Kidney epithelial cell (primary cell): ENCODE results near the gene GMCL2. TPM values are rescaled to one million over a fixed set of nuclear protein-coding genes. Genes with fewer than 3 reads are reported as not detected.

Source experiments
- DNase-seq: peaks from one replicate; pipeline ENCODE4 v3.0.0-alpha.2; 2010; ENCODE audit warnings: low read depth
- H3K27me3 ChIP-seq: 2 replicates; pipeline ENCODE4 v1.6.0; 2011; ENCODE audit warnings: low read length; ENCODE audit not compliant: control insufficient read depth, insufficient read depth
- H3K36me3 ChIP-seq: 2 replicates; pipeline ENCODE4 v1.5.1; 2011; ENCODE audit warnings: low read length; ENCODE audit not compliant: control insufficient read depth, insufficient read depth
- H3K4me3 ChIP-seq: 2 replicates; pipeline ENCODE4 v1.5.1; 2011; ENCODE audit warnings: low read depth, mild to moderate bottlenecking, control low read depth, low read length
- total RNA-seq: library from RNA; depleted of rRNA; stranded (reverse); fragments of >200 nt; gene quantifications from 2 replicates; pipeline ENCODE4 v1.2.3, GENCODE V29; 2015
- TF ChIP-seq, protein P1 (sequence below): IDR thresholded peaks from 2 replicates; pipeline ENCODE4 v1.5.1; 2011; ENCODE audit warnings: mild to moderate bottlenecking, moderate library complexity, low read length, control low read depth, inconsistent platforms; ENCODE audit not compliant: insufficient read depth, poor library complexity, severe bottlenecking

The GMCL2 gene, protein sequence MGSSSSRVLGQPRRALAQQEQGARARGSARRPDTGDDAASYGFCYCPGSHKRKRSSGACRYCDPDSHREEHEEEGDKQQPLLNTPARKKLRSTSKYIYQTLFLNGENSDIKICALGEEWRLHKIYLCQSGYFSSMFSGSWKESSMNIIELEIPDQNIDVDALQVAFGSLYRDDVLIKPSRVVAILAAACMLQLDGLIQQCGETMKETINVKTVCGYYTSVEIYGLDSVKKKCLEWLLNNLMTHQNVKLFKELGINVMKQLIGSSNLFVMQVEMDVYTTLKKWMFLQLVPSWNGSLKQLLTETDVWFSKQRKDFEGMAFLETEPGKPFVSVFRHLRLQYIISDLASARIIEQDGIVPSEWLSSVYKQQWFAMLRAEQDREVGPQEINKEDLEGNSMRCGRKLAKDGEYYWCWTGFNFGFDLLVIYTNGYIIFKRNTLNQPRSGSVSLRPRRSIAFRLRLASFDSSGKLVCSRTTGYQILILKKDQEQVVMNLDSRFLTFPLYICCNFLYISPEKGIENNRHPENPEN
- not detected in 2 replicates for total RNA-seq

DNA sequence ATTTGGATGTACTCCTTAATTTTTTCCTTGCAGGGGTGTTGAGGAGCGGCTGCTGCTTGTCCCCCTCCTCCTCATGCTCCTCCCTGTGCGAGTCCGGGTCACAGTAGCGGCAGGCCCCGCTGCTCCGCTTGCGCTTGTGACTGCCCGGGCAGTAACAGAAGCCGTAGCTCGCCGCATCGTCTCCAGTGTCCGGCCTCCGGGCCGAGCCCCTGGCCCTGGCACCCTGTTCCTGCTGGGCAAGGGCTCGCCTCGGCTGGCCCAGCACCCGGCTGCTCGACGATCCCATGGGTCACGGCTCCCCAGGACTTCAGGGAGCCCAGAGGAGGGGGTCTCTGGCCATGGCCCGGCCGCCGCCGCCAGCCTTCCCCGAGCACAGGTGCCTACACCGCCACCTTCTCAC is at the start of gene GMCL2:
TSS of gene GMCL2 (minus strand) at position 358 of the 400 bp plus-strand sequence. CDS start at position 286, 72 bp downstream.
- TF ChIP-seq, protein P1, sequence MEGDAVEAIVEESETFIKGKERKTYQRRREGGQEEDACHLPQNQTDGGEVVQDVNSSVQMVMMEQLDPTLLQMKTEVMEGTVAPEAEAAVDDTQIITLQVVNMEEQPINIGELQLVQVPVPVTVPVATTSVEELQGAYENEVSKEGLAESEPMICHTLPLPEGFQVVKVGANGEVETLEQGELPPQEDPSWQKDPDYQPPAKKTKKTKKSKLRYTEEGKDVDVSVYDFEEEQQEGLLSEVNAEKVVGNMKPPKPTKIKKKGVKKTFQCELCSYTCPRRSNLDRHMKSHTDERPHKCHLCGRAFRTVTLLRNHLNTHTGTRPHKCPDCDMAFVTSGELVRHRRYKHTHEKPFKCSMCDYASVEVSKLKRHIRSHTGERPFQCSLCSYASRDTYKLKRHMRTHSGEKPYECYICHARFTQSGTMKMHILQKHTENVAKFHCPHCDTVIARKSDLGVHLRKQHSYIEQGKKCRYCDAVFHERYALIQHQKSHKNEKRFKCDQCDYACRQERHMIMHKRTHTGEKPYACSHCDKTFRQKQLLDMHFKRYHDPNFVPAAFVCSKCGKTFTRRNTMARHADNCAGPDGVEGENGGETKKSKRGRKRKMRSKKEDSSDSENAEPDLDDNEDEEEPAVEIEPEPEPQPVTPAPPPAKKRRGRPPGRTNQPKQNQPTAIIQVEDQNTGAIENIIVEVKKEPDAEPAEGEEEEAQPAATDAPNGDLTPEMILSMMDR = no peak
- Histone ChIP-seq H3K36me3 (no peaks in the 10 kb centered on the region), H3K27me3 (no peaks in the 10 kb centered on the region), H3K4me3 (no peak within 1 kb of the TSS)
- DNase-seq = no peak

DNA sequence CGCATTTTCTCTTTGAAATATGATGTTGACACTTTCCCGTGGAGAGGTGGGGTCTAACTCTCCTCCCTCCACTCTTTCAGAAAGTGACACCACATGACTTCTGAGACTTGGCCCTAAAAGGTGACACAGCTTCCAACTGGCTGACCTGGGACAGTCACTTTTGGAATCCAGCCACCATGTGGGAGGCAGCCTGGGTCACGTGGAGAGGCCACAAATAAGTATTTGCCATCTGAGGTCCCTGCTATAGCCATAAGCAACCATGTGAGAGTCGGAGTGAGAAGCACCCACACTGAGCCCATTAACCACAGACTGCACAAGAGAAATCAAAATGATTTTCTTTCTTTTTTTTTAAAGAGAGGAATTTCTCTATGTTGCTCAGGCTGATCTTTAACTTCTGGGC is 49.5 kb upstream of the GMCL2 start:
- no peaks in the 10 kb centered on the region for H3K27me3 ChIP-seq
- no peaks in the 10 kb centered on the region for H3K36me3 ChIP-seq
- TF ChIP-seq, protein P1 = no peak
- no peak for DNase-seq
- H3K4me3 ChIP-seq = no peak overlapping the region

DNA sequence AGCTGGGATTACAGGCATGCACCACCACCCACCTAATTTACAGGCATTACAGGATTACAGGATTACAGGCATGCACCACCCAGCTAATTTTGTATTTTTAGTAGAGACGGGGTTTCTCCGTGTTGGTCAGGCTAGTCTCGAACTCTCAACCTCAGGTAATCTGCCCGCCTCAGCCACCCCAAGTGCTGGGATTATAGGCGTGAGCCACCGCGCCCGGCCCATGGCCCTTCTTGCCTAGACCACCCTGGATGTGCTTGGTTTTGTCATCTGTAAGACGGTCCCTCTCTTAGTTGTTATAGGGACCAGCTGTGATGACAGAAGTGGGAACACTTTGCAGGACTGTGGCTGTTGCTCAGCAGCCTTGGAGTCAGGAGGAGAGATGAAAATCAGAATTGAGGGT is 49.0 kb upstream of the GMCL2 start:
- TF ChIP-seq, protein P1 = no peak
- no peaks in the 10 kb centered on the region for H3K27me3 ChIP-seq
- H3K36me3 ChIP-seq = peaks cover 1% of the 10 kb centered on the region
- no peak overlapping the region for H3K4me3 ChIP-seq
- DNase-seq = no peak

DNA sequence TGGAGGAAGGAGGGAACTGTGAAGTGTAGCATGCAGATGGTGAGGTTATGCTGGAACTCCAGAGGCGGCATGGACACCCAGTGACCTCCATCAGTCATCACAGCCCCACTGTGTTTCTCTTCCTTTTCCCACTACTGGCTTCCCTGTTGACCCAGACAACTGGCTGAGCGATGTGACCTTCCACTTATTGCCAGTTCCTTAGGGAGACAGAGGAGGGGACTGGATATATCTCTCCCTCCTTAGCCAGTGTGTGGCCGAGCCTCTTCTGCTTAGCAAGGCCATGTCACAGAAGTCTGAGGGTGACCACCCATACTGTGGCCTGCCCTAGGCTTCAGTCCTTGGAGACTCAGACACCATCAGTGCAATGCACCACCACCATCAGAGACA is 48.4 kb upstream of the GMCL2 start:
- TF ChIP-seq, protein P1 = no peak
- Histone ChIP-seq H3K4me3 (no peak overlapping the region), H3K27me3 (no peaks in the 10 kb centered on the region), H3K36me3 (peaks cover 1% of the 10 kb centered on the region)
- DNase-seq = no peak

DNA sequence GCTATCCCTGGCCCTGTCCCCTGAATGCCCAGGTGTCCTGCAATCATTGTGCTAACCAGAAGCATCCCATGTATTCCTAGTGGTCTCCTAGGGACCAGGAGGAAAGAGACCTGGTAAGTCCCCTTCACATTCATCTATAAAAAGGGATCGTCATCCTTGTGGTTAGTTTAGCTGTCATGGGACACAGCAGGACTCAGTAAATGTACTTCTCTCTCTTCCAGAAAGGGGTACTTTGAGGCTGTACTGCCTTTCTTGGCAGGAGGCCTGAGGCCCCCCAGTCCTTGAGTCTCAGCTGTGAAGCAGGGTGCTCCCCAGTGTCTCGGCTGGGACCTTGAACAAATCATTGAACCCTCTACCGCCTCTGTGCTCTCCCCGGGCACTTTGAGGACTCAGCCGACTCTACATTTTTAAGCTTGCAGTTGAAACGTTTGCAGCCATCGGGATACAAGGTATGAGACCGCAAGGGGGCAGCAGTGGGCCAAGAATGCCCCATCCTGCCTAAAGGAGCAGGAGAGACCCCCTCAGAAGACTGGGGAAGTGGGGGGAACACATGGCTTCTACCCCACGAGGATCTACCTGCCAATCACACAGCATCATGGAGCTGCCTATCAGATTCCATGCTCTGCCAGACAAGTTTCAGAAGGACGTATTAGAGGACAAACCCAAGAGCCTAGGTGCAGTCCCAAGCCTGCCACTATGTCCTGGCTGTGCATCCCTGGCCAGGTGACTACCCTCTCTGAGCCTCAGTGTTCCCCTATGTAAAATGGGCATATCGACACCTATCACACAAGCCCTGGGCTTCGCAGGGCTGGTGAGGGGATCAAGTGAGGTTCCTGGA is 47.8 kb upstream of the GMCL2 start:
- no peak for DNase-seq
- no peaks in the 10 kb centered on the region for H3K27me3 ChIP-seq
- TF ChIP-seq, protein P1 = peak; percentile 77
- H3K4me3 ChIP-seq = no peak overlapping the region
- peaks cover 2% of the 10 kb centered on the region for H3K36me3 ChIP-seq
